ENCODE results near the gene FHL5.

DNA sequence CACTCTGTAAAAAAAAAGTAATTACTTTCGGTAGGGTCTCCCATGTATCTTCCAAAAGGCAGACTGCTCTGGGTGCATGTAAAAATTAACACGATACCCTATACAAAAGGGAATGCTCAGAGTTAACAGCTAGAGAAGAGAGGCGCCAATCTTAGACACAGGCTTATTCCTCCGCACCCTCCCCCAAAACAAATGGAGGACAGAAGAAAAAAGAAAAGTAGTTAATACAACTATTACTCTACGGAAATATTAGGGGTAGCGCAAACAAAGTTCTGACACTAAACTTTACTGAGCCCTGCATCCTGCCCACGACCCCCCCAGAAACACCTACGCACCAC, 41.7 kb upstream of the FHL5 start:
- TF ChIP-seq CTCF (IDR thresholded peaks at IDR 0.05; ENCODE audit: poor library complexity) (no peak), EZH2 (IDR thresholded peaks at IDR 0.05; ENCODE audit: borderline replicate concordance) (no peak)
